ENCODE results near the gene PLEKHS1.

DNA sequence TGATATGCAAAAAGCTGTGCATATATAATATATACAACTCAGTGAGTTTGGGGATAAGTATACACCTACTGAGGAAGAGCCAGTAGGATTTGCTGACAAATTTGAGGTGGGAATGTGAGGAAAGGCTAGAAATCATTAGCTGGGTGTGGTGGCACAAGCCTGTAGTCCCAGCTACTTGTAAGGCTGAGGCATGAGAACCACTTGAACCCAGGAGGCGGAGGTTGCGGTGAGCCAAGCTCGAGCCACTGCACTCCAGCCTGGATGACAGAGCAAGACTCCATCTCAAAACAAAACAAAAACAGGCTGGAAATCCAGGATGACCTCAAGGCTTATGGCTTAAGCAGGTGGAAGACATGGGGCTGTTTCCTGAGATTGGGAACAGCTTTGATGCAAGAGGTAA, 10.6 kb upstream of the PLEKHS1 start:
- TF ChIP-seq, protein P1, sequence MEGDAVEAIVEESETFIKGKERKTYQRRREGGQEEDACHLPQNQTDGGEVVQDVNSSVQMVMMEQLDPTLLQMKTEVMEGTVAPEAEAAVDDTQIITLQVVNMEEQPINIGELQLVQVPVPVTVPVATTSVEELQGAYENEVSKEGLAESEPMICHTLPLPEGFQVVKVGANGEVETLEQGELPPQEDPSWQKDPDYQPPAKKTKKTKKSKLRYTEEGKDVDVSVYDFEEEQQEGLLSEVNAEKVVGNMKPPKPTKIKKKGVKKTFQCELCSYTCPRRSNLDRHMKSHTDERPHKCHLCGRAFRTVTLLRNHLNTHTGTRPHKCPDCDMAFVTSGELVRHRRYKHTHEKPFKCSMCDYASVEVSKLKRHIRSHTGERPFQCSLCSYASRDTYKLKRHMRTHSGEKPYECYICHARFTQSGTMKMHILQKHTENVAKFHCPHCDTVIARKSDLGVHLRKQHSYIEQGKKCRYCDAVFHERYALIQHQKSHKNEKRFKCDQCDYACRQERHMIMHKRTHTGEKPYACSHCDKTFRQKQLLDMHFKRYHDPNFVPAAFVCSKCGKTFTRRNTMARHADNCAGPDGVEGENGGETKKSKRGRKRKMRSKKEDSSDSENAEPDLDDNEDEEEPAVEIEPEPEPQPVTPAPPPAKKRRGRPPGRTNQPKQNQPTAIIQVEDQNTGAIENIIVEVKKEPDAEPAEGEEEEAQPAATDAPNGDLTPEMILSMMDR (IDR thresholded peaks at IDR 0.05) = no peak
- TF ChIP-seq POLR2AphosphoS5 (IDR thresholded peaks at IDR 0.05) = no peak
- TF ChIP-seq POLR2A (IDR thresholded peaks at IDR 0.05) = no peak

Data from gastroesophageal sphincter (tissue), 3 donors.